GM12878 (cell line): ENCODE measurements around the gene TNFRSF8.

Source experiments
- EP300 ChIP-seq, 2 experiments: fragments of 150-350 bp in 1 of 2; IDR thresholded peaks; 2 replicates each; pipeline ENCODE4 v1.6.1; 2011 to 2012; ENCODE audit warnings: low read depth in 2 of 2, low read length in 2 of 2, borderline replicate concordance in 1 of 2, improper control_type of control experiment in 1 of 2, inconsistent platforms in 1 of 2; ENCODE audit not compliant: control insufficient read depth in 1 of 2
- FOXM1 ChIP-seq: IDR thresholded peaks from 2 replicates; pipeline ENCODE4 v1.6.1; 2012; ENCODE audit warnings: low read depth, mild to moderate bottlenecking, inconsistent platforms, low read length, moderate library complexity
- HDGF ChIP-seq: fragments of 450-650 bp; IDR thresholded peaks from 2 replicates; pipeline ENCODE4 v1.6.1; 2016; ENCODE audit warnings: antibody characterized with exemption
- JUND ChIP-seq: IDR thresholded peaks from 2 replicates; pipeline ENCODE4 v1.6.1; 2012; ENCODE audit warnings: low read depth, mild to moderate bottlenecking, low read length, improper control_type of control experiment, moderate library complexity
- KDM1A ChIP-seq: fragments of 200-600 bp; sonication (generic); IDR thresholded peaks from 2 replicates; pipeline ENCODE4 v1.6.1; 2016; ENCODE audit warnings: borderline replicate concordance
- MEF2A ChIP-seq: IDR thresholded peaks from 2 replicates; pipeline ENCODE4 v1.6.1; 2011; ENCODE audit warnings: low read depth, mild to moderate bottlenecking, low read length, moderate library complexity; ENCODE audit not compliant: insufficient read depth
- RBBP5 ChIP-seq: fragments of 200-600 bp; sonication (generic); conservative IDR thresholded peaks from 2 replicates; pipeline ENCODE4 v1.6.1; 2016
- RFX5 ChIP-seq: IDR thresholded peaks from 2 replicates; pipeline ENCODE4 v1.6.1; 2011; ENCODE audit warnings: low read depth, low read length, improper control_type of control experiment
- SMARCA5 ChIP-seq: fragments of 450-650 bp; IDR thresholded peaks from 2 replicates; pipeline ENCODE4 v1.6.1; 2017; ENCODE audit warnings: mild to moderate bottlenecking
- ZNF217 ChIP-seq: fragments of 450-650 bp; IDR thresholded peaks from 2 replicates; pipeline ENCODE4 v1.6.1; 2017; ENCODE audit warnings: antibody characterized with exemption, mild to moderate bottlenecking
- TF ChIP-seq, protein P1 (sequence below), 3 experiments: IDR thresholded peaks in 2 of 3; conservative IDR thresholded peaks in 1 of 3; 2 replicates each; pipeline ENCODE4 v1.5.1; 2011; ENCODE audit warnings: low read depth in 3 of 3, low read length in 3 of 3, mild to moderate bottlenecking in 3 of 3, control low read depth in 2 of 3, moderate library complexity in 2 of 3, inconsistent platforms in 1 of 3, mixed read lengths in 1 of 3; ENCODE audit not compliant: control insufficient read depth in 2 of 3, insufficient read depth in 1 of 3; ENCODE audit errors: extremely low read depth in 1 of 3
- TF ChIP-seq, protein P2 (sequence below): IDR thresholded peaks from 2 replicates; pipeline ENCODE4 v1.6.1; 2012; ENCODE audit warnings: low read depth, low read length, improper control_type of control experiment
- TF ChIP-seq, protein P3 (sequence below): fragments of 450-650 bp; formaldehyde crosslinking; IDR thresholded peaks from 2 replicates; pipeline ENCODE4 v1.4.0; 2022; ENCODE audit warnings: mild to moderate bottlenecking, moderate library complexity

DNA sequence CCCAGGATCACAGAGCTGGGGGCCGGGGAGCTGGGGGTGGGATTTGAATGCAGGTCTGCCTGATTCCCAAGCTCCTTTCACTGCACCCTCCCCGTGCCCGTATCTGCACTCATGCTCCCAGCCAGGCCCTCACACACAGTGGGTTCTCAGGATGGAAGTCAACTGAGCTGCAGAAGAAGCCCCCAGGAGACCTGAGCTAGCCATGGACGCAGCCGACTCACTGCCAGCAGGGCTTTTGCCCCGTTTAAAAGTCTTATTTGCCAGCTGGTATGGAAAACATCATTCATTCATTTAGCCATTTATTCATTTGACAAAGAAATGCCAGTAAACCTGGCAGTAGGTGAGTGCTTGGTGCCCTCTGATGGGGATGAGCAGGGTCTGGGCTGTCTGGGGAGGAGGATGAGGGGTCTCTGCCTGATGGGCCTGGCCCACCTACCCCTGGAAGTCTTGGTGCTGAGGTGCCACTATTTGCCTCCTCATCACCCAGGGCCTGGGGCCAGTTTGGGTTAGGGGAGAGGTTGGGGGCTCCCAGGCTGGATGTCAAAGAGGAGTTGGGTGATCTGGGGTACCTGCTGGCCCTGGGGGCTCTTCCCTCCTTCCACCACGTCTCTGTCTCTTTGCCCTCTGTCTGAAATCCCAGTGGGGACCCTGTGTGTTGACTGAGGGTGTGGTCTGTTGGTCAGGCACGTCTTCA lies 106.5 kb downstream of the TNFRSF8 start:
- TF ChIP-seq, protein P1, sequence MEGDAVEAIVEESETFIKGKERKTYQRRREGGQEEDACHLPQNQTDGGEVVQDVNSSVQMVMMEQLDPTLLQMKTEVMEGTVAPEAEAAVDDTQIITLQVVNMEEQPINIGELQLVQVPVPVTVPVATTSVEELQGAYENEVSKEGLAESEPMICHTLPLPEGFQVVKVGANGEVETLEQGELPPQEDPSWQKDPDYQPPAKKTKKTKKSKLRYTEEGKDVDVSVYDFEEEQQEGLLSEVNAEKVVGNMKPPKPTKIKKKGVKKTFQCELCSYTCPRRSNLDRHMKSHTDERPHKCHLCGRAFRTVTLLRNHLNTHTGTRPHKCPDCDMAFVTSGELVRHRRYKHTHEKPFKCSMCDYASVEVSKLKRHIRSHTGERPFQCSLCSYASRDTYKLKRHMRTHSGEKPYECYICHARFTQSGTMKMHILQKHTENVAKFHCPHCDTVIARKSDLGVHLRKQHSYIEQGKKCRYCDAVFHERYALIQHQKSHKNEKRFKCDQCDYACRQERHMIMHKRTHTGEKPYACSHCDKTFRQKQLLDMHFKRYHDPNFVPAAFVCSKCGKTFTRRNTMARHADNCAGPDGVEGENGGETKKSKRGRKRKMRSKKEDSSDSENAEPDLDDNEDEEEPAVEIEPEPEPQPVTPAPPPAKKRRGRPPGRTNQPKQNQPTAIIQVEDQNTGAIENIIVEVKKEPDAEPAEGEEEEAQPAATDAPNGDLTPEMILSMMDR (IDR thresholded peaks at IDR 0.05 in 2 of 3, conservative IDR thresholded peaks at IDR 0.05 in 1 of 3; ENCODE audit: control insufficient read depth in 2 of 3, extremely low read depth in 1 of 3, insufficient read depth in 1 of 3, low read depth in 3 of 3, low read length in 3 of 3) = no peak
- TF ChIP-seq, protein P2, sequence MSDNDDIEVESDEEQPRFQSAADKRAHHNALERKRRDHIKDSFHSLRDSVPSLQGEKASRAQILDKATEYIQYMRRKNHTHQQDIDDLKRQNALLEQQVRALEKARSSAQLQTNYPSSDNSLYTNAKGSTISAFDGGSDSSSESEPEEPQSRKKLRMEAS = no peak
- TF ChIP-seq RFX5 = no peak
- no peak for TF ChIP-seq FOXM1
- TF ChIP-seq EP300 (IDR thresholded peaks at IDR 0.05; ENCODE audit: borderline replicate concordance in 1 of 2, control insufficient read depth in 1 of 2, low read depth in 2 of 2, low read length in 2 of 2) = no peak
- TF ChIP-seq JUND = no peak
- no peak for TF ChIP-seq MEF2A
- TF ChIP-seq, protein P3, sequence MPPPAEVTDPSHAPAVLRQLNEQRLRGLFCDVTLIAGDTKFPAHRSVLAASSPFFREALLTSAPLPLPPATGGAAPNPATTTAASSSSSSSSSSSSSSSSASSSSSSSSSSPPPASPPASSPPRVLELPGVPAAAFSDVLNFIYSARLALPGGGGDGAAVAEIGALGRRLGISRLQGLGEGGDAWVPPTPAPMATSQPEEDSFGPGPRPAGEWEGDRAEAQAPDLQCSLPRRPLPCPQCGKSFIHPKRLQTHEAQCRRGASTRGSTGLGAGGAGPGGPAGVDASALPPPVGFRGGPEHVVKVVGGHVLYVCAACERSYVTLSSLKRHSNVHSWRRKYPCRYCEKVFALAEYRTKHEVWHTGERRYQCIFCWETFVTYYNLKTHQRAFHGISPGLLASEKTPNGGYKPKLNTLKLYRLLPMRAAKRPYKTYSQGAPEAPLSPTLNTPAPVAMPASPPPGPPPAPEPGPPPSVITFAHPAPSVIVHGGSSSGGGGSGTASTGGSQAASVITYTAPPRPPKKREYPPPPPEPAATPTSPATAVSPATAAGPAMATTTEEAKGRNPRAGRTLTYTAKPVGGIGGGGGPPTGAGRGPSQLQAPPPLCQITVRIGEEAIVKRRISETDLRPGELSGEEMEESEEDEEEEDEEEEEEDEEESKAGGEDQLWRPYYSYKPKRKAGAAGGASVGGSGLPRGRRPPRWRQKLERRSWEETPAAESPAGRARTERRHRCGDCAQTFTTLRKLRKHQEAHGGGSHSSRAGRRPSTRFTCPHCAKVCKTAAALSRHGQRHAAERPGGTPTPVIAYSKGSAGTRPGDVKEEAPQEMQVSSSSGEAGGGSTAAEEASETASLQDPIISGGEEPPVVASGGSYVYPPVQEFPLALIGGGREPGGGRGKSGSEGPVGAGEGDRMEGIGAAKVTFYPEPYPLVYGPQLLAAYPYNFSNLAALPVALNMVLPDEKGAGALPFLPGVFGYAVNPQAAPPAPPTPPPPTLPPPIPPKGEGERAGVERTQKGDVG (CRISPR knock-in tag) = no peak
- TF ChIP-seq ZNF217 = no peak
- TF ChIP-seq KDM1A = no peak
- no peak for TF ChIP-seq SMARCA5
- TF ChIP-seq HDGF = no peak
- no peak for TF ChIP-seq RBBP5
